Measurements from ENCODE around the gene LSM14B.
"Not testable (repeated sequence)": the region's sequence is repeated elsewhere in the genome, so short reads cannot be mapped to it uniquely, and the experiment has no call there.

Gene LSM14B

GRCh38 chr20:62143957-62144825, 21.9 kb downstream of the LSM14B start:
- no peak for DNase-seq (ENCODE audit: extremely low read depth in 1 of 2, low read depth in 1 of 2)

DNA sequence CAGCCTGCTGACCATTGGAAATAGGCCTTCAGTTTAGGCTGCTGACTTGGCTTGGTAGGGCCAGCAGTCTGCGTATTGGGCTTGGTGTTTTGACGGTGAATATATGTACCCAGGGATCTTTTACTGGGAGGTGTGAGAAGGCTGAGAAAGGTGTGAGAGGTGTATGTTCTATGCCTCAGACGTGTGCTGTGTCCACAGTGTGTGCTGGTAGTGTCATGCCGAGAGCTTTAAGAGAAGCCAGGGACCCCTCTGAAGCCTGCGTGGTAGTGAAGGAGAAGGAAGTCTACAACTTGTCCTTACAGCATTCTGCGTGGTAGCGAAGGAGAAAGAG, 23.4 kb downstream of the LSM14B start:
- DNase-seq (ENCODE audit: extremely low read depth in 1 of 2, low read depth in 1 of 2): no peak

DNA sequence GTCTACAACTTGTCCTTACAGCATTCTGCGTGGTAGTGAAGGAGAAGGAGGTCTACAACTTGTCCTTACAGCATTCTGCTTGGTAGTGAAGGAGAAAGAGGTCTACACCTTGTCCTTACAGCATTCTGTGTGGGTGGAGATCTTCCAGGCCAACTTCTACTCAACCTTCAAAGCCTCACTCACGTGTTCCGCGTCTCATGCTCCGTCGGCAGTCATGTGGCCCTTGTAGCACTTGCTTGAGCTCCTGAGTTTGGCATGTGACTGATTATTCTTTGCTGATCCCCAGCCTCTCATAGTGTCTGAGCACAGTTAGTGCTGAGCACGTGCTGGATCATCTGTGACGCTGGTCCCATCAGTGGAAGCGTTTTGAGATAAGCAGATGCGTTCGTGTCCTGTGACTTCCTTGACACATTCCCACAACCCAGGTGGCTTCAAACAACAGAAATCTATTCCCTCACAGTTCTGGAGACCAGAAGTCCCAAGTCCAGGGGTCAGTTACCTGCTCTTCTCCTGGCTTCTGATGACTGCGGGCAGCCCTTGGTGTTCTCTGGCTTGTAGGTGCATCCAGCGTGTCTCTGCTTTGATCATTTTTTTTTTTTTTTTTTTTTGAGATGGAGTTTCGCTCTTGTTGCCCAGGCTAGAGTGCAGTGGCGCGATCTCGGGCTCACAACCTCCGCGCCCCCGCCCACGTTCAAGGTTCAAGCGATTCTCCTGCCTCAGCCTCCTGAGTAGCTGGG, 23.9 kb downstream of the LSM14B start:
- no peak for DNase-seq (ENCODE audit: extremely low read depth in 1 of 2, low read depth in 1 of 2)

- DNase-seq (ENCODE audit: extremely low read depth in 1 of 2, low read depth in 1 of 2): no peak
These were observed 24.9 kb downstream of the LSM14B start for GRCh38 chr20:62147125-62147524.

DNA sequence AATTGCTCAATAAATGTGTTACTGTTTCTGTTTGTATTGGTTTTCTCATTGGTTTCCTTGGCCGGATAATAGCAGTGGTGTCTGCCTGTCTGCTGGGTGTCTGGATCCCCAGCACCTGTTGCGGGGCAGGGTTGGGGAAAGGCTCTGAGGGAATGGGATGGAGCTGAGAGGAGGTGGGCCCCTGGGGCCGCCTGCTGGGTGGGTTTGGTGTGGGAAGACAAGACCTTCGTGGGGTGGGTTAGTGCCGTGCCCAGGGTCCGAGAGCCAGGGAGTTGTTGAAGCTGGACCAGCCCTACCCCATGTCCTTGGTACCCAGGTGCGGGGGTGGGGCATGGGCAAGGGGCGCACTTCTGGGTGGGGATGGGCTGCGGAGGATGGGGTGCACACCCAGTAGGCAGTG, 25.3 kb downstream of the LSM14B start:
- DNase-seq (ENCODE audit: extremely low read depth in 1 of 2, low read depth in 1 of 2): no peak

DNA sequence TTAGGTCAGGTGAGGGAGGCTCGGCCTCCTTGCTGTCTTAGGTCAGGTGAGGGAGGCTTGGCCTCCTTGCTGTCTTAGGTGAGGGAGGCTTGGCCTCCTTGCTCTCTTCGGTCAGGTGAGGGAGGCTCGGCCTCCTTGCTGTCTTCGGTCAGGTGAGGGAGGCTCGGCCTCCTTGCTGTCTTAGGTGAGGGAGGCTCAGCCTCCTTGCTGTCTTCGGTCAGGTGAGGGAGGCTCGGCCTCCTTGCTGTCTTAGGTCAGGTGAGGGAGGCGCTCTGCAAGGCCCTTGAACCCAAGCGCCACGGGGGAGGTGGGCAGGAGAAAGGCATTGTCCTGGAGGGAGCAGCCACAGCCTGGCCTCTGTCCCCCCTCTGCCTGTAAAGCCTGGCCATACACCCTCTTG, 26.1 kb downstream of the LSM14B start:
- DNase-seq (ENCODE audit: extremely low read depth in 1 of 2, low read depth in 1 of 2): not testable (repeated sequence)

- no peak for DNase-seq (ENCODE audit: extremely low read depth in 1 of 2, low read depth in 1 of 2)
These were observed 26.6 kb downstream of the LSM14B start for GRCh38 chr20:62148908-62149314.

DNA sequence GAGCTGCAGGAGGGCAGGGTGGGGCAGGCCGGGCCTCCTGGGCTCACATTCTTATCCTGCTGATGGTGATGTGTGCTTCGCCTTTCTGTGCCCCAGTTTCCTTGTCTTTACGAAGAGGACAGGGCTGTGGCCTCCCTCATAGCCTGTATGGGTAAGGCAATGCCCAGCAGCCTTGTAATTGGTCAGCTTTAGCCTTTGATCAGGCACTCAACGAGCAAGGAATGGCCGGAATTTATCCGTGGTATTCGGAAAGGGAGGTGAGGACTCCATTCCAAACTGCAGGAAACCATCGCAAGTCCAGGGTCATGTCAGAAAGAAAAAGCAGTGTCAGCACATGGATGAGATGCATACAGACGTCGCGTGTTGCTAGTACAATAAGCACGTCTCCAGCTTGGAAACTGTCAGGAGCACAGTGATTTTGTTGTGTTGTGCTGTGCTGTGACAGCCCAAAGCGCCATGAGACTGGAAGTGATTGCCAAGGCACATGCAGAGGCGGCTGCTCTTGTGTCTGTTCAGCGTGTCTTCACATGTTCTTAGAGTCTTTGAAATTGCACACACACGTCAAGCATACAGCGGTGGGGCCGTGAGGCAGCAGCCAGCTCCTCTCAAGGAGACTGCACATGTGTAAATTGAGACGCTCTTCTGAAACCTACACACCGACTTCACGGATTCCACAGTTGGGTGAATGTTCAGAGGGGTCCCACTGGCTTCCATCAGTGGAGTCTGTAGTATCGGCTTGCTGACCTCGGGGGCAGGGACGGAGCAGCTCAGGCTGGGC, 27.4 kb downstream of the LSM14B start:
- no peak for DNase-seq (ENCODE audit: extremely low read depth in 1 of 2, low read depth in 1 of 2)

GRCh38 chr20:62150310-62150575, 28.0 kb downstream of the LSM14B start:
- DNase-seq (ENCODE audit: extremely low read depth in 1 of 2, low read depth in 1 of 2): no peak

- DNase-seq (ENCODE audit: extremely low read depth in 1 of 2, low read depth in 1 of 2): no peak
These were observed 28.9 kb downstream of the LSM14B start for GRCh38 chr20:62151225-62151624.

GRCh38 chr20:62151835-62152364, 29.6 kb downstream of the LSM14B start:
- no peak for DNase-seq (ENCODE audit: extremely low read depth in 1 of 2, low read depth in 1 of 2)

DNA sequence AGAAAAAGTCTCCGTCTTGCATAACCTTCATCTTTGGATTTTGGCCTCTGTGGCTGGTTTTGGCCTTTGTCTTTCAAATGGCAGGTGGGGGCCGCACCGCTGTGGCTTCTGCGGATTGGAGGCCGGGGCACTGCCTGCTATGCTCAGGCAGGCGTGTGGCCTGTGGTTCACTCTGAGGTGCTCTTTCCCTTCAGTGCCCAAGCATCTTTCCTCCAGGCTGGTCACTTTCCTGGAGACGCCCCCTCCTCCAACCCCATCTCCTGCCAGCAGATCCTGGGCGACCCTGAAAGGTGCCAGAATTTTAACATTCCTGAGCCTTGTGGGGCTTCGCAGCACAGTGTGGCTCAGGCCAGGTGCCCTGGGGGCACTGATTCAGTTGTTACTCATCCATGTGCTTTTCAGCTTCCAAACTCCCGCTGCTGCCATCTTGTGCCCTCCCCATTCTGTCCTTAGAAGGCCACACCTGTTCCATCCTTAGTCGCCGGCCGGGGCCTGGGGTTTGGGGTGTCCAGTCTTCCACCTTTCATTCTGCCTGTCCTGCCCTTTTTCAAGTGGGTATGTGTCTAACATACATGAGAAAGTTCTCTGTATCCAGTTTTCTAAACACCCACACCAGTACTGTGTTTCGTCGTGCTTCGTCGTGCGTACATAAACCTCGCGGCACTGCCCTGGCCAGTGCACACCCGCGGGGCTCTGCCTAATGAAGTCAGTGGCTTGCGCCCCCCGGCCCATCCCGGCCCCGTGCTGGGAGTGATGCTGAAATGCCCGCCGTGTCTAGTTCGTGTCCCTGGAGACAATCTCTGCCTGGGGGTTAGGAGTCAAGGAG, 33.4 kb downstream of the LSM14B start:
- DNase-seq (ENCODE audit: extremely low read depth in 1 of 2, low read depth in 1 of 2): no peak

DNA sequence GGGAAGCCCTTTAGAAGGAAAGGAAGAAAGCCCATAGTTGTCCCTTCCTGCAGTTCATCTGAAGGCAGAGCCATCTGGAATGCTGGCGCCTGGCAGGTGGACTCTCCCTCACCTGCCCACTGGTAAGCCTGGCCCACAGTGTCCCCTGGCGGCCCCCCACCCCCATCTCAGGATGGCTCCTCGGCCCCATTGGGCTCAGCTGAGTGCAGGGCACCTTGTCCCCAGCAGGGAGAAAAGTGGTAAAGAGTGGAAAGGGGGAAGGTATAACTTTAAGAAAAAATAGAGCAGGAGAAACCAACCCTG, 33.9 kb downstream of the LSM14B start:
- no peak for DNase-seq (ENCODE audit: extremely low read depth in 1 of 2, low read depth in 1 of 2)

- peak in 1 of 2 donors; percentile 64 for DNase-seq (ENCODE audit: extremely low read depth in 1 of 2, low read depth in 1 of 2)
These were observed 34.5 kb downstream of the LSM14B start for GRCh38 chr20:62156592-62157386.

GRCh38 chr20:62157387-62158087, 35.3 kb downstream of the LSM14B start:
- DNase-seq (ENCODE audit: extremely low read depth in 1 of 2, low read depth in 1 of 2): no peak

DNA sequence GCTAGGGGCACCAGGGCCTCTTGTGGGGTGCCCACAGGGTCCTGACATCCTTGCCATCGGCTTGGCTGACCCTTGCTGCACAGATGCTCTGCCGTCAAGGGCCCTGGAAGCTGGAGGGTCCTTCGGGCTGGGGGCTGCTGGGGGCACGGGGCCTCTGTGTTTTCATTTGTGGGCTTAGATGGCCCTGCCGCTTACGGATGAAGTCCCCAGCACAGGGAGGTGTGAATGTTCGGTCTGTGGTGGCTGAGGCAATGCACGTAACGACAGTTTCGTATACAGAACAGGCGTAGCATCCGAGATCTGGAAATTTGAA, 35.8 kb downstream of the LSM14B start:
- no peak for DNase-seq (ENCODE audit: extremely low read depth in 1 of 2, low read depth in 1 of 2)

GRCh38 chr20:62158541-62158940, 36.3 kb downstream of the LSM14B start:
- no peak for DNase-seq (ENCODE audit: extremely low read depth in 1 of 2, low read depth in 1 of 2)

GRCh38 chr20:62159052-62159451, 36.8 kb downstream of the LSM14B start:
- DNase-seq (ENCODE audit: extremely low read depth in 1 of 2, low read depth in 1 of 2): no peak

DNA sequence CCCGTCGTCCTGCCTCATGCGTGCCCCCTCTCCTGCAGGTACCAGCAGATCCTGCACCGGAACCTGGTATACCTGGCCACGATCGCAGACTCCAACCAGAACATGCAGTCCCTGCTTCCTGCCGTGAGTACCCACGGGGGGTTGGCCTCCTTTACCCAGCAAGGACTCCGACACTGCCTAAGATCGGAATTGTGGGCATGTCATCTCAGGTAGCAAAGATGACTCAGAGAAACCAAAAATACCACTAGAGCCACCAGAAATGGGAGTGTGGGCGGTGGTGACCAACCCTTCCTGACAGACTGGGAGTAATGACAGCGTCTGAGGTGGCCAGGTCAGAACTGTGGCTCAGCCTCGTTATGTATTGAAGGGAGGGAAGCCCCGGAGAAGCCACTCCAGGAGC, 37.6 kb downstream of the LSM14B start:
- peak; percentile 67 to 85 for DNase-seq (ENCODE audit: extremely low read depth in 1 of 2, low read depth in 1 of 2)

- DNase-seq (ENCODE audit: extremely low read depth in 1 of 2, low read depth in 1 of 2): no peak
These were observed 38.0 kb downstream of the LSM14B start for GRCh38 chr20:62160253-62160652.

Measured in stimulated activated CD8-positive, alpha-beta memory T cell treated with anti-CD3 and anti-CD28 coated beads, Interleukin-7, amount 100 ng/mL, for 48 hours (primary cell).